ENCODE data around the gene RNU6-1. TPM values are rescaled to one million over a fixed set of nuclear protein-coding genes. Genes with fewer than 3 reads are reported as not detected.
A peak's percentile ranks its signal among the peaks of the same experiment; 100 is the strongest.

Gene RNU6-1
- total RNA-seq, 1 donor: not detected

DNA sequence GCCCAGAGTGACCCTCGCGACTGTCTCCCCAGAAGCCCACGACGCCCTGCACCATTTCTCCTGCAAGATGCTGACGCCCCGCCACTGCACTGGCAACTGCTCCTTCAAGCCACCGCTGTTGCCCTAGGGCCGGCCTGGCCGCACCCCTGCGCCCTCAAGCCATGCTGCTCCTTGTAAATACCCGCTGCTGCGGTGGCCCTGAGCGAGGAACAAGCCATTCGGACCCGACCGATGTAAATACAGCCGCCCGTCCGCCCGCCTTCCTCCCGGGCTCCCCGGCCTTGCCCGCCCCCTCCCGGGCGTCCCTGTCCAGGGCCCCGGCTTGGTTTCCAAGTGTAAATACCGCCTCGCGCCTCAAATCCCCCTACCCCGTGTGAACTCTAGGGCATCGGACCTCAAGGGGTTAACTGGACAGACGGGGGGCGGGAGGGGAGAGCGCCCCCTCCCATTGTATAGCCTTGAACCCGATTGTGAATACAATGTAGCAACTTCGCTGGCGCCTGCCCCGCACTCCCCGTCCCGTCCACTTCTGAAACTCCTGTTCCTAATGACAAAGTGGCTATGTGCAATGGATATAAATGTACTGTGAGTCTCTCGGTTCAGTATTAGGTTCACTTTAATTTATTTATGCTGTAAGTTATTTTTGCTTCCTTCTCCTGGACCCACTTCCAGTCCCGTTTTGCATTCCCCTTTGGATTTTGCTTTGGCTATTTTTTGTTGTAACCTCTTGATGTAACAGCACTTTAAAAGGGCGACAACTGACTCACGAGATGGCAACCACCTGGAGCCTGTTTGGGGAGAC is 5.9 kb downstream of the RNU6-1 start:
- H3K4me2 ChIP-seq (ENCODE audit: insufficient read depth, low read length): peak overlapping the region; percentile 84
- no peak overlapping the region for H3K27ac ChIP-seq (ENCODE audit: low read depth, low read length)
- TF ChIP-seq CTCF (IDR thresholded peaks at IDR 0.05; ENCODE audit: extremely low read depth, low read depth, low read length): peak; percentile 44
- H3K36me3 ChIP-seq (ENCODE audit: insufficient read depth, low read length): no peaks in the 10 kb centered on the region
- H3K9me3 ChIP-seq (ENCODE audit: low read depth, low read length): no peaks in the 10 kb centered on the region
- peak overlapping the region; percentile 59 for H3K4me3 ChIP-seq (ENCODE audit: insufficient read depth, low read length)
- peak; percentile 96 for DNase-seq (ENCODE audit: insufficient read length, low spot score, missing footprints)
- no peaks in the 10 kb centered on the region for H3K79me2 ChIP-seq (ENCODE audit: insufficient read depth, low read length)
- peaks cover 15% of the 10 kb centered on the region for H3K4me1 ChIP-seq (ENCODE audit: insufficient read depth, low read length)
- peaks cover 82% of the 10 kb centered on the region for H3K27me3 ChIP-seq (ENCODE audit: insufficient read depth, low read length)
- no peaks in the 10 kb centered on the region for H4K20me1 ChIP-seq (ENCODE audit: insufficient read depth, low read length)
- H2AFZ ChIP-seq (ENCODE audit: low read length): peak overlapping the region; percentile 3

- H3K4me3 ChIP-seq (ENCODE audit: insufficient read depth, low read length): peak overlapping the region; percentile 59
- TF ChIP-seq CTCF (IDR thresholded peaks at IDR 0.05; ENCODE audit: extremely low read depth, low read depth, low read length): no peak
- no peaks in the 10 kb centered on the region for H3K36me3 ChIP-seq (ENCODE audit: insufficient read depth, low read length)
- peaks cover 11% of the 10 kb centered on the region for H3K4me1 ChIP-seq (ENCODE audit: insufficient read depth, low read length)
- H3K27ac ChIP-seq (ENCODE audit: low read depth, low read length): no peak overlapping the region
- DNase-seq (ENCODE audit: insufficient read length, low spot score, missing footprints): peak; percentile 64
- no peaks in the 10 kb centered on the region for H4K20me1 ChIP-seq (ENCODE audit: insufficient read depth, low read length)
- H3K4me2 ChIP-seq (ENCODE audit: insufficient read depth, low read length): peak overlapping the region; percentile 84
- H3K79me2 ChIP-seq (ENCODE audit: insufficient read depth, low read length): no peaks in the 10 kb centered on the region
- H3K27me3 ChIP-seq (ENCODE audit: insufficient read depth, low read length): peaks cover 90% of the 10 kb centered on the region
- no peaks in the 10 kb centered on the region for H3K9me3 ChIP-seq (ENCODE audit: low read depth, low read length)
- no peak overlapping the region for H2AFZ ChIP-seq (ENCODE audit: low read length)
These were observed 6.7 kb downstream of the RNU6-1 start for GRCh38 chr15:67832897-67833709.

- Histone ChIP-seq H3K4me3 (ENCODE audit: insufficient read depth, low read length) (no peak overlapping the region), H3K36me3 (ENCODE audit: insufficient read depth, low read length) (no peaks in the 10 kb centered on the region), H3K79me2 (ENCODE audit: insufficient read depth, low read length) (no peaks in the 10 kb centered on the region), H3K4me2 (ENCODE audit: insufficient read depth, low read length) (no peak overlapping the region), H3K27ac (ENCODE audit: low read depth, low read length) (no peak overlapping the region), H3K9me3 (ENCODE audit: low read depth, low read length) (no peaks in the 10 kb centered on the region), H3K27me3 (ENCODE audit: insufficient read depth, low read length) (peaks cover 93% of the 10 kb centered on the region), H3K4me1 (ENCODE audit: insufficient read depth, low read length) (peaks cover 11% of the 10 kb centered on the region), H2AFZ (ENCODE audit: low read length) (no peak overlapping the region), H4K20me1 (ENCODE audit: insufficient read depth, low read length) (no peaks in the 10 kb centered on the region)
- peak; percentile 60 for TF ChIP-seq CTCF (IDR thresholded peaks at IDR 0.05; ENCODE audit: extremely low read depth, low read depth, low read length)
- DNase-seq (ENCODE audit: insufficient read length, low spot score, missing footprints): peak; percentile 95
These were observed 7.8 kb downstream of the RNU6-1 start for GRCh38 chr15:67832031-67832551.

- Histone ChIP-seq H3K9me3 (ENCODE audit: low read depth, low read length) (no peaks in the 10 kb centered on the region), H3K27ac (ENCODE audit: low read depth, low read length) (no peak overlapping the region), H3K79me2 (ENCODE audit: insufficient read depth, low read length) (no peaks in the 10 kb centered on the region), H3K4me3 (ENCODE audit: insufficient read depth, low read length) (no peak overlapping the region), H3K4me1 (ENCODE audit: insufficient read depth, low read length) (peaks cover 11% of the 10 kb centered on the region), H4K20me1 (ENCODE audit: insufficient read depth, low read length) (peaks cover 1% of the 10 kb centered on the region), H3K27me3 (ENCODE audit: insufficient read depth, low read length) (peaks cover 95% of the 10 kb centered on the region), H3K36me3 (ENCODE audit: insufficient read depth, low read length) (no peaks in the 10 kb centered on the region), H3K4me2 (ENCODE audit: insufficient read depth, low read length) (no peak overlapping the region), H2AFZ (ENCODE audit: low read length) (no peak overlapping the region)
- peak; percentile 79 for DNase-seq (ENCODE audit: insufficient read length, low spot score, missing footprints)
- TF ChIP-seq CTCF (IDR thresholded peaks at IDR 0.05; ENCODE audit: extremely low read depth, low read depth, low read length): no peak
These were observed 8.5 kb downstream of the RNU6-1 start for GRCh38 chr15:67831363-67831762.

Measured in osteoblast (primary cell).